HG03520 (cell line): ENCODE data around the gene MIOX.
"Not testable (repeated sequence)": the region's sequence is repeated elsewhere in the genome, so short reads cannot be mapped to it uniquely, and the experiment has no call there.

Experiments
- ATAC-seq: cut with Tn5 transposase; IDR thresholded peaks from one replicate; pipeline ENCODE4 v1.9.1; 2021; ENCODE audit warnings: mild to moderate bottlenecking, moderate library complexity; ENCODE audit not compliant: unreplicated experiment

The MIOX gene

DNA sequence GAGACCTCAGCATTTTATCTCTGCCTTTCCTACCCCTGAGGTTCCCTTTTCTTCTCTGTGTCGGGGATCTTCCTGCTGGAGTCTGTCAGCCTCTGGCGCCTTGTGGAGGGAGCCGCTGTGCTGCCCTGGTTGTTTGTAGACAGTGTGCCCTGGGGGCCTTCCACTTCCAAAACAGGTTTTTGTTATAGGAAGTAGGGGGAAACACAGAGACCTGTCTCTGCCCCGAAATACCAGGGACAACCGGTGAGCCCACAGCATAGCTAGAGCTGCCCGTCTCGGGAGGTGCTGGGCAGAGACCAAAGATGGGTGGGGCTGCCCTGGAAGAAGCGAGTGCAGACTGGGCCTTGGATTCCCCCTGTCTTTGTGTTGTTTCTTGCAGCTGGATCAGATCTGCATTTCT is 29.4 kb downstream of the MIOX start:
- no peak for ATAC-seq

DNA sequence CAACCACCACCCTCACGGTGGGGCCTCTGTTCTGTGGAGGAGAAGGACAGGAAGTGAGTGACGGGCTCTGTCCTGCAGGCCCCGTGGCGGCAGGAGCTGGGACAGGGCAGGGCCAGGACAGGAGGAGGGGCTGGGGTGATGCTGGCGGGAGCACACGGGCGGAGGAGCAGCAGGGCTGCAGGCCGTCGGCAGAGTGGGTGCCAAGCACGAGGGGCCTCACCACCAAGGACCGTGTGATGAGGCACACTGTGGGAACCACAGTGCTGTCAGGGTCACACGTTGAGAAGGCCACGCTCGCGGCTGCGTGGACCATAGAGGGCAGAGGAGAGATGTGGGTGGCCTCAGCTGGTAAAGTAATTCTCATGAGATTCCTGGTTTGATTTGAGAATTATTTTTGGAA is 30.2 kb downstream of the MIOX start:
- no peak for ATAC-seq

DNA sequence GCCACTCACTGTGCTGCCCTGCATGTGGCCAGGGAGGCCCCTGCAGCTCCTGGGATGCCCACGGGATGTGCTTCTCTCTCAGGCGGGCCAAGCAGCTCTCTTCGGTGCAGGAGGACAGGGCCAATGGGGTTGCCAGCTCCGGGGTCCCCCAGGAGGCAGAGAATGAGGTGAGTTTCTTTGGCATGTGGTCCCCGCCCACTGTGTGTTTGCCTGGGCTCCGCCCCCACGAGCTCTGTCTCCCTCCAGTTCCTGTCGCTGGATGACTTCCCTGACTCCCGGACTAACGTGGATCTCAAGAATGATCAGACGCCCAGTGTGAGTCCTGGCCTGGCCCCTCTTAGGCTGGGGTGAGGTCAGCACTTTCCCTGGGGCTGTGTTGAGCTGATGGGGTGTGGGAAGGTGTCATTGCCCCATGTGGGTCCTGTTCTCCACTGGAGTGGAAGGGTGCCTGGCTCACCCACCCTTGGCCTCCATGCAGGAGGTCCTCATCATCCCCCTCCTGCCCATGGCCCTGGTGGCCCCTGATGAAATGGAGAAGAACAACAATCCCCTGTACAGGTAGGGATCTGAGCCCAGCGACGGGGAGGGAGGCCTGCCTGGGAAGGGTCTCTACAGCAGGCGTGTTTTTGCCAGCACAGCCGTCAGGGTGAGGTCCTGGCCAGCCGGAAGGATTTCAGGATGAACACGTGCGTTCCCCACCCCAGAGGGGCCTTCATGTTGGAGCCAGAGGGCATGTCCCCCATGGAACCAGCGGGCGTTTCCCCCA is 31.0 kb downstream of the MIOX start:
- ATAC-seq, result no peak

DNA sequence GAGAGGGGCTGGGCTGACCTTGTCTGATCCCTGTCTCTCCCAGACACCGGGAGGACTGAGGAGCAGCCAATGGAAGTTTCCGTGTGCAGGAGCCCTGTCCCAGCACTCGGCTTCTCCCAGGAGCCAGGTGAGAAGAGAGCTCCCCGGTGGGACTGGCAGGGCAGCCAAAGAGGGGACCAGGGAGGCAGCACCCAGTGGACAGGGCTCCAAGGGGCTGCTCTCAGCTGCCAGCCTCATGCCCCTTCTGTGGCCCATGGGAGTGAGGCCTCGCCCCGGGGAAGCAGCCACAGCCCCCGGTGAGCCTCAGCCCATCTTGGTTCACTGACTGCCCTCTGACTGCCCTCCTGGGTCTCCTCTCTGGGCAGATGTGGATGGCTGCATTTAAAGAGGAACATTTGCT is 31.9 kb downstream of the MIOX start:
- ATAC-seq, result no peak

DNA sequence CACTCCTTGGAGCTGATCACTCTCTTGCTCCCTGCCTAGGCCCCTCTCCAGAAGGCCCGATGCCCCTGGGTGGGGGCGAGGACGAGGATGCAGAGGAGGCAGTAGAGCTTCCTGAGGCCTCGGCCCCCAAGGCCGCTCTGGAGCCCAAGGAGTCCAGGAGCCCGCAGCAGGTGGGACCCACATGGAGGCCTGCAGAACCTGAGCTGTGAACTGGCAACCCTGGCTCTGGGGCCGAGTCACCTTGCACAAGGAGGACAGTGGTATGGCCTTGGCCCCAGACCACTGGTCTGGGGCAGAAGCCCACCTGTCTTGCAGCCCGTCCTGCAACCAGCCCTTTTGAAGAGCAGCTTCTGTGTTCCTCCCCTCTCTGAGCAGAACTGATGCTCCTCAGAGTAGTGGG is 32.5 kb downstream of the MIOX start:
- no peak for ATAC-seq

DNA sequence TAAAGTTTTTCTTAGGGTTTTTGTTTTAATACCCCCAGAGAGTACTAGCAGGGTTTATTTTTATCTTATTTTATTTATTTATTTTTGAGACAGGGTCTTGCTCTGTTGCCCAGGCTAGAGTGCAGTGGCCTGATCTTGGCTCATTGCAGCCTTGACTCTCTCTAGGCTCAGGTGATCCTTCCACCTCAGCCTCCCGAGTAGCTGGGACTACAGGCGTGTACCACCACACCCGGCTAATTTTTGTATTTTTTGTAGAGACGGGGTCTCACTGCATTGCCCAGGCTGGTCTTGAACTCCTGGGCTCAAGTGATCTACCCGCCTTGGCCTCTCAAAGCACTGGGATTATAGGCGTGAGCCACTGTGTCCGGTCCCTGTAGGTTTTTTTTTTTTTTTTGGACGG is 33.5 kb downstream of the MIOX start:
- not testable (repeated sequence) for ATAC-seq

DNA sequence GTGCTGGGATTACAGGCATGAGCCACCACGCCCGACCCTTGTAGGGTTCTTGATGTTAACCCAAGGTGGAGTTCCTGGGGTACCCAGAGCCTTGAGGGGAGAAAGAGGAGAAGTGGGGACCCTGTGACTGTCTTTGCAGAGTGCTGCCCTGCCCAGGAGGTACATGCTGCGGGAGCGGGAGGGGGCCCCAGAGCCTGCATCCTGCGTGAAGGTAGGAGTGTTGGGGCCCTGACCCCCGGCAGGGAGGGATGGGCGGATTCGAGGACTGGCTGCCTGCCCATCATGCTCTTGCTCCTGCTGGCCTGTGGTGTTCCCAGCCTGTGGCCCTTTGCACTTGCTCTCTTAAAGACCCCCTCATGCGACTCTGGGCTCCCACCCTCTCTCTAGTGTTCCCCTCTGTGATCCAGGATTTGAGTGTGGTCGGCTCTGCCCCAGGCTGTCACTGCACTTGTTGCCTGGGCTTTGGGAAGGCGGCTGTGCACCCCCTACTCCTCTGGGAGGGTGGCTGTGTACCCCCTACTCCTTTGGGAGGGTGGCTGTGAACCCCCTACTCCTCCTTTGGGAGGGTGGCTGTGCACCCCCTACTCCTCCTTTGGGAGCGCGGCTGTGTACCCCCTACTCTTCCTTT is 34.3 kb downstream of the MIOX start:
- ATAC-seq, result no peak

DNA sequence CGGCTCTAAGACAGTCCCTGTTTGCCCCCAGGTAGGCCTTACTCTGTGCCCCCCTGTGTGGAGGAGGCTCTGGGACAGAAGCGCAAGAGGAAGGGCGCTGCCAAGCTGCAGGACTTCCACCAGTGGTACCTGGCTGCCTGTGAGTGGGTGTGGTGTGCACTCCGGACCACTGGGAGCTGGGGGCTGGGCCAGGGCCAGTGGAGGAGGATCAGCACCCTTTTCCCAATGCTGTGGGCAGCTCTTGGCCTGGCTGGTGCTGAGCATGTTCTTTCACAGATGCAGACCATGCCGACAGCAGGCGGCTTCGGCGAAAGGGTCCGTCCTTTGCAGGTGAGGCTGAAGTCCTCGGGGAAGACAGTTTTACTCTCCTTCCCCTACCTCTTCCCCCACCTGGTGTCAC is 35.1 kb downstream of the MIOX start:
- ATAC-seq, result no peak

DNA sequence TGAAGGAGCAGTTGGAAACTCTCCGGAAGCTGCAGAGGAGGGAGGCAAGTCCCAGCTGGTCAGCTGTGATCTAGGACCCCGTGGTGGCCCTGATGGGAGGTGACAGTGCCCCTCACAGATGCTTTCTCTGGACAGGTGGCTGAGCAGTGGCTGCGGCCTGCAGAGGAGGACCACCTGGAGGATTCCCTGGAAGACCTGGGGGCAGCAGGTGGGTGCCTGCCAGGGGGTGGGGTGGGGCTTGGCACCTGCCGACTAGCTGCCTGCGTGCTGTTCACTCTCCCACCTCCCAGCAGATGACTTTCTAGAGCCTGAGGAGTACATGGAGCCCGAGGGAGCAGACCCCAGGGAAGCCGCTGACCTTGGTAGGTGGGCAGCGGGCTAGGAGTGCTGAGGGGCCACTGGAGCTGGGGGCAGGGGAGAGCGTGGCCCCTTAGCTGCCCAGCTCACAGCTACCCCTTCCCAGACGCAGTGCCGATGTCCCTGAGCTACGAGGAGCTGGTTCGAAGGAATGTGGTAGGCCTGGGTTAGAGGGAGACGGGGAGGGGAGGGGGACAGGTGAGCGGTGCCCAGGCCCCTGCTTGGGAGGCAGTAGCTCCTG is 35.6 kb downstream of the MIOX start:
- ATAC-seq, result no peak

DNA sequence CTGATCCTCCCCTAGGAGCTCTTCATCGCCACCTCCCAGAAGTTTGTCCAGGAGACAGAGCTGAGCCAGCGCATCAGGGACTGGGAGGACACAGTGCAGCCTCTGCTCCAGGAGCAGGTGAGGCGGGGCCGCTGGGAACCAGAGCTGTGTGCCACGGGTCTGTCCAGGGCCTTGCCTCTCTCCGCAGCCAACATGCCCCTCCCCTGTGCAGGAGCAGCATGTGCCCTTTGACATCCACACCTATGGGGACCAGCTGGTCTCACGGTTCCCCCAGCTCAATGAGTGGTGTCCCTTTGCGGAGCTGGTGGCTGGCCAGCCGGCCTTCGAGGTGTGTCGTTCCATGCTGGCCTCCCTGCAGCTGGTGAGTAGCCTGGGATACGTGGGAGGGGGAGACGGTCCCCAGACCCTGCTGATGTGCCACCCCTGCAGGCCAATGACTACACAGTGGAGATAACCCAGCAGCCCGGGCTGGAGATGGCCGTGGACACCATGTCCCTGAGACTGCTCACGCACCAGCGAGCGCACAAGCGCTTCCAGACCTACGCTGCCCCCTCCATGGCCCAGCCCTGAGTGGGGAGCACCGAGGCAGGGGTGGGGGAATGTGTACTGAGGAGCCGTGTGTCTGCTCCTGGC is 36.3 kb downstream of the MIOX start:
- ATAC-seq, result no peak

DNA sequence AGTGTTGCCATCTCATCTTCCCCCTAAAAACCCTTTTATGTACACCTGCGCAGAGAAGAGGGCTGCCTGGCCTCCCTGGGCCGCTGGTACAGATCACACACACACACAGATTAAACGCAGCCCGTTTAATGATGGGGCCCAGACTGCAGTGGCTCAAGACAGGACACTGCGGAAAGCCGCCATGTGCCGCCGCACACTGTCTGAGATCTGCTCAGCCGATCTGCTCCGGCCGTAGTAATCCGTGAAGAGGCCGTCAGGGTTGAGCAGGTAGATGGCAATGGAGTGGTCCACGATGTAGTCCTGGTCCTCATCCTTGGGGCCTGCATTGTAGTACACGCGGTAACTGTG is 36.8 kb downstream of the MIOX start:
- no peak for ATAC-seq

DNA sequence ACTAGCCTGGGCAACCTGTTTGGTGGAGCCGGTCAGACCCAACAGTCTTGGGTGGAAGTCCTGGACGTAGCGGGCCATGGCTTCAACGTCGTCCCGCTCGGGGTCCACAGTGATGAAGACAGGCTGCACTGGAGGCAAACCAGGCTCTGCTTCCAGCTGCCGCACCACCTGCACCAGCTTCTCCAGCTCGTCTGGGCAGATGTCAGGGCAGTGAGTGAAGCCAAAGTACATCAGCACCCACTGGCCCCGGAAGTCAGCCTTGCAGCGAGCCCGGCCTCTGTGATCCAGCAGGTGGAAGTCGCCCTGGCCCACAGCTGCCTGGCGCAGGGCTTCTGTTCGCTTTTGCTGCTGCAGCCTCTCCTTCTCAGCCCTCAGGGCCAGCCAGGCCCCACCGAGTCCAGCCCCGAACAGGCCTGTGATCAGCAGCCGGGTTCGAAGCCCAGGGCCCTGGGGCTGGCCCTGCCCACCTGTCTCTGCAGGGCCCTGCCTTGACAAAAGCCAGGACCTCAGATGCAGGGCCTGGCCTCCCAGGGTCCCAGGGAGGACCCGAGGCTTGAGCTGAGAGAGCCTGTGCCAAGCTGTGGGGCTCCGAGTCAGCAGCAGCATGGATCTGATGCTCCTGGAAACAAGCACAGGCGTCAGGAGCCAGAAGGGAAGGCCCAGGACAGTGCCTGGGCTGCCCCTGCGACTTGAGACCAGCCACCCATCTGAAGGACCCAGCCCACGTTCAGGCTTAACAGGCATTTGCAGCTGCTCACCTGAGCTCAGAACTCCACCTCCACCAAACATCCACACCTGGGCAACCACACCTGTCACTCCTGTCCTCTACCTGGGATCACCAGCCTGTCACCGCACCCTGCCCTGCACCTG is 37.4 kb downstream of the MIOX start:
- ATAC-seq, result no peak

DNA sequence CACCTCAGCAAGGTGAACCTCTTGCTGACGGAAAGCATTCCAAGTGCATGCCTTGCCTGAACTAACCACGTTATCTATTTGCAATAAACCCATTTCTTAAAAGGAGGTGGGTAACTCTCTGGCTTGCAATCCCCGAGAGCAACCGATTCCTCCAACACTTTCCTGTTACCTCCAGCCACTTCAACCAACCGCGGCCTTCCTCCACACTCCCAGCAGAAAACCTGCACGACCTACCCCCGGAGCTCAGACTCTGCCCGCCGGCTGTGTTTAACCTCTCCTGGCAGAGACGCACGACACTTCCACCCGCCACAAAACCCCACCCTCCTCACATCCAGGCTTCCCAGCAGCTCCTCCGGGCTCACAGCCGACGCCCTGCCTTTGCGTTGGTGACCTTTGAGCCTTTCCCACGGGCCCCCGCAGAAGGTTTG is 38.0 kb downstream of the MIOX start:
- no peak for ATAC-seq

DNA sequence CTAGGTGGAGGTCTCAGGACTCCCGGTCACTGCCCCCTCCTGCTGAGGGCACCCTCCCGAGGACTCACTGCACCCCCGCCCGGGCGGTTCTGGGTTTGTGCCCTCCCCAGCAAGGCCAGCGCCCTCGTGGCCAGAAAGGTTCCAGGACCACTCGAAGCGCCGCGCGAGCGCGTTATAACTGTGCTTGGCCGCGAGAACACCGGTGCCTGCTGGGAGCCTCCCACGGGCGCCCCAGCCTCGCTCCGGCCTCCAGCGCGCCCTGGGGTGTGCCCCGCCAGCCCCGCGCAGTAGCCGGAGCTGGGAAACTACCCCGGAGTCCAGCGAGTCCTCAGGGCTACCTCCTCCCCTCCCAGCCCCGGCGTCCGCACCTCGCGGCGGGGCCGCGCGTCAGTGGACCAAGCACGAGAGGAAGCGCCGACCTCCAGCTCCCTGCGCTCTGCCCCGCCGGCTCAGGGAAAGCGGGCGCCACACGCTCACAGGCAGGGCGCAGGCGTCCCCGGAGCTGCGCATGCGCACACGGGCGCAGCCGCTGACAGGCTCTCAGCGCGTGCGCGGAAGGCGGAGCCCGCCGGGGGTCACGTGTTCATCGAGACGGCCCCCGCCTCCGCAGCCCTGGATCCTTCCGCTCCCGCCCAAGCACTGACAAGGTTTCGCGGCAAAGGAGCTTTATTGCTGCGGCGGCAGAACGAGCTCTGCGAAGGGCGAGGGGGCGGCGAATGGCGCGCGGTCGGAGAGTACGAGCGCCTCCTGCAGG is 38.6 kb downstream of the MIOX start, which contains the start of gene SCO2:
Gene SCO2 (minus strand): TSS at position 495 of the 754 bp plus-strand sequence. CDS start 1,187 bp downstream, outside the sequence.
- peak; percentile 28 for ATAC-seq

DNA sequence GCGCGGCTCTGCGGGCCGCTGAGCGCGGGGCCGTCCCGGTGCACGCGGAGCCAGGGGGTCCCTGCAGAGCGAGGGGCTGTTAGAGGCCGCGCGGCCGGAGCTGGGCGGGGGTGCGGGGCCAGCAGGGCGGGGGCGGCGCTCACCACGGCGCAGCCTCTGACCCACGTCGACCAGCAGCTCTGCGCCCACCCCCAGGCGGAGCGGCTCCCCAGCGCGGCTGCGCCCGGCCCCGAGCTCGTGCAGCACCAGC is 39.1 kb downstream of the MIOX start:
- ATAC-seq, result peak; percentile 13

DNA sequence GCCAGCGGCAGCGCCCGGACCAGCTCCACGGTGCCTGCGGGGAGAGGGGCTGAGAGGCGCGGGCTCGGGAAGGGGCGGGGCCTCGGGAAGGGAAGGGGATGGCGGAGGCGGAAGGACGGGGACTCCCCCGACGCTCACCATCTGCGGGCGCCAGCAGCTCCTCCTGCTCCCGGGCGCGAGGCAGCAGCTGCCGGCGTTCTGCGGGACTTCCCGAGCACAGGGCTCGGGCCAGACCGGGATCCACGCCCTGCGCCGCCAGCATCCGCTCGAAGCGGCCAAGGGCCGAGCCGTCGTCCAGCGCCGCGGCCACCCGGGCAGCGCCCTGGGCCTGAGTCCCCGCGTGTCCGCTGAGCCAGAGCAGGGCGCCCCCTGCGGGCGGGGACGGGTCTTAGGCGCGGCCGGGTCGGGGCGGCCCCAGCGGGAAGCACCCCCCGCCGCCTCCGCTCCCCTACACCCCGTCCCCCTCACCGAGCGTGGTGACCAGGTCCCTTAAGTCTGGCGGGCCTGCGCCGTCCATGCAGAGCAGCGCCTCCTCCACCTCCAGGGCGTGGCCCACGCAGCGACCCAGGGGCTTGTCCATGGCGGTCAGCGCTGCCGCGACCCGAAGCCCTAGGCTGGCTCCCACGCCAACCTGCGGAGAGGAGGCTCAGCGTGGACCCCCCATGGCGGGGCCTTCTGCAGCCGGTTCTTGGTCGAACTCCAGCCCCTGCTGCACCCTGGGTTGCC is 39.6 kb downstream of the MIOX start:
- ATAC-seq, result peak; percentile 25

DNA sequence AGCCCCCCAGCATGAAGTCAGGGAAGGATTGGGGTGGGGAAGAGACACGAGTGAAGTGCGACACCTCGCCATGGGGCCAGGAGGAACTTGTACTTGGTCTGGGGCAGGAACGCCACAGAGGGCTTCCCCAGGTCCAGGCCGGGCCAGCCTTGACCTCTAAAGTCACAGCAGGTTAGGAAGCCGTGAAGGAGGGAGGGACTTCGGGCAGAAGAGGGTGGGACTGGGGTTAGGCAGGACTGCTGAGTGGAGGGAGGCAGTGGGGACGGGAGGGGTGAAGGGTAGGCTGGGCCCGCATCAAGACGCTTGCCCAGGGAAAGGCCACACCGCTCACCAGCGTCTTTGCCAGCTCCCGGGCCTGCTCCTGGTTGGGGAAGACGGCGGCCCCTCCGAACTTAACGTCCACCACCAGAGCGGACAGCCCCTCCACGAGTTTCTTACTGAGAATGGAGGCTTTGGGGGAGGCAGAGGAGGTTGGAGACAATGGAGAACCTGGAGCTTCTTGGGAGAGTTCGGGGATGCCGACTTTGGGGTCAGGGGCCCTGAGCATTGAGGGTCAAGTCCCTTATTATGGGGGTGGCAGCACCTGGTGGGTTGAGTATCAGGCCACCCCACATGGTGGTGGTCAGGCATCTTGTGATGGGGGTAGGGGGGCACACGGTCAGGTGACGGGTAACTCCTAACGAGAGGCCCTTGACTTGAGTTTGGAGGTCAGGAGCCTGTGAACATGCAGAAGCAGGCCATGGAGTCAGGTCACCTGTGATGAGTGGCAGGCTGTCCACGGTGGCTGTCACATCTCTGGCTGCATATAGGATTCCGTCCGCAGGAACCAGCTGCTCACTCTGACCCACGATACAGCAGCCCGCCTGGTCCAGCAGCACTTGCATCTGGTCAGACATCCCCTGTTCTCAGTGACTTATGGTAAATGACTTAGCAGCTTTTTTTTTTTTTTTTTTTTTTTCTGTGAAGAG is 40.5 kb downstream of the MIOX start:
- no peak for ATAC-seq

DNA sequence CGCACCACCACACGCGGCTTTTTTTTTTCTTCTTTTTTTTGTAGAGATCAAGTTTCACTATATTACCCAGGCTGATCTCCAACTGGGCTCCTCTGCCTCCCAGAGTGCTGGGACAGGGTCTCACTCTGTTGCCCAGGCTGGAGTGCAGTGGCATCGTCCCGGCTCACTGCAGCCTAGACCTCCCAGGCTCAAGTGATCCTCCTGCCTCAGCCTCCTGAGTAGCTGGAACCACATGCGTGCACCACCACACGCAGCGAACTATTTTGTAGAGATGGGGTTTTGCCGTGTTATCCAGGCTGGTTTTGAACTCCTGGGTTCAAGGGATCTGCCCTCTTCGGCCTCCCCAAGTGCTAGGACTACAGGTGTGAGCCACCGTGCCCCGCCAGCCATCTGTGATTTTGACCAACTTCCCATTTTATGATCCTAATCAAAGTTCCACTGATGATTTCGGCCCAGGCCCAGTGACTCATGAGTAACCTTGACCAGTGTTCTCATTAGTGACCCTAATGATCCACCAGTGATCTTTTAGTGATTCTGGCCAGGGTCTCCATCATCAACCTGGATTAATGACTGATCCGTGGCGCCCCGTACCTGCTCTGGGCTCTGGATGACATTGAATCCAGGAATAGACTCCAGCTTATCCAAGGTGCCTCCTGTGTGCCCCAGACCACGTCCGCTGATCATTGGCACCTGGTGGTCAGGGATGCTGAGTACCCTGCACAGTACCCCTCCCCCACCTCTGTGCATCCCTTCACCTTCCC is 41.4 kb downstream of the MIOX start:
- no peak for ATAC-seq
